Muscle of leg (tissue), 11 donors: ENCODE measurements around the gene FEZ2. TPM values are rescaled to one million over a fixed set of nuclear protein-coding genes. Genes with fewer than 3 reads are reported as not detected.

Experiments used
- DNase-seq: peaks from one replicate; pipeline ENCODE4 v3.0.0; 2013
- H3K27ac ChIP-seq: one replicate; pipeline ENCODE4 v1.5.1; 2013; ENCODE audit warnings: mild to moderate bottlenecking, low read length, control low read depth
- H3K27me3 ChIP-seq: one replicate; pipeline ENCODE4 v1.6.1; 2013; ENCODE audit warnings: low read length; ENCODE audit not compliant: control insufficient read depth, insufficient read depth
- H3K36me3 ChIP-seq: one replicate; pipeline ENCODE4 v1.6.1; 2013; ENCODE audit warnings: low read length; ENCODE audit not compliant: control insufficient read depth, insufficient read depth
- H3K4me1 ChIP-seq: one replicate; pipeline ENCODE4 v1.6.1; 2013; ENCODE audit warnings: low read length; ENCODE audit not compliant: control insufficient read depth, insufficient read depth
- H3K4me3 ChIP-seq: one replicate; pipeline ENCODE4 v1.5.1; 2013; ENCODE audit warnings: low read length, control low read depth
- H3K9me3 ChIP-seq: replicated peaks from 2 replicates; pipeline ENCODE4 v1.6.1; 2013; ENCODE audit warnings: low read depth, low read length; ENCODE audit not compliant: control insufficient read depth
- WGBS: methylation state at CpG from one replicate; pipeline ENCODE4 v1.1.5; 2013; ENCODE audit warnings: missing lambda C conversion rate; ENCODE audit not compliant: insufficient coverage; 5-methylcytosine and 5-hydroxymethylcytosine counted together
- polyA plus RNA-seq, 8 donors: library from polyadenylated mRNA; unstranded; fragments of 120-200 nt; gene quantifications; one replicate each; pipeline versions ENCODE4 v1.2.1 to v1.2.3, GENCODE V29; 2013; ENCODE audit warnings: inconsistent platforms in 1 of 8, low replicate concordance in 1 of 8; ENCODE audit not compliant: insufficient read length in 8 of 8, insufficient read depth in 1 of 8
- total RNA-seq: library from RNA; stranded (reverse); fragments of 120-200 nt; gene quantifications from one replicate; pipeline ENCODE4 v1.2.4, GENCODE V29; 2013

Gene FEZ2
- total and polyA plus RNA-seq, 9 donors = 68.9 to 100 (median 77.1) TPM

DNA sequence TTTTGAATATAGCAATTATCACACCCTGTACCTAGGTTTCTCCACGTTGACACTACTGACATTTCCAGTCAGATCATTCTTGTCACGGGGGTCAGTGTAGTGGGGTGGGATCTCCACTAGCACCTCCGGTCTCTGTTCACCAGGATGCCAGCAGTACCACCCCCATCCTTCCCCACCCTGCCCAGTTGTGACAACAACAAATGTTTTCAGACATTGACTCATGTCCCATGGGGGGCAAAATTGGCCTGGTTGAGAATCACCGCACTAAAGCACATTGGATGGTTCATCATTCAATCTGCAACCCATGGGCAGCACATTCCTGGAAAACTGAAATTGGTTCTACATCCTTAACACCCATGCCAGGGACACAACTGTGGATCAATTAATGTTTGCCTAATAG, 32.3 kb downstream of the FEZ2 start:
- no CpG with 5 or more reads among the region's 4 CpGs for WGBS
- Histone ChIP-seq H3K36me3 (peaks cover 13% of the 10 kb centered on the region), H3K4me1 (peaks cover 2% of the 10 kb centered on the region), H3K27ac (no peak overlapping the region), H3K27me3 (no peaks in the 10 kb centered on the region), H3K9me3 (no peaks in the 10 kb centered on the region), H3K4me3 (no peak overlapping the region)
- no peak for DNase-seq

GRCh38 chr2:36564377-36564930, 33.5 kb downstream of the FEZ2 start:
- Histone ChIP-seq H3K4me3 (no peak overlapping the region), H3K4me1 (peaks cover 2% of the 10 kb centered on the region), H3K27ac (no peak overlapping the region), H3K9me3 (no peaks in the 10 kb centered on the region), H3K27me3 (no peaks in the 10 kb centered on the region), H3K36me3 (peaks cover 16% of the 10 kb centered on the region)
- WGBS = 91% methylated on average over 8 of the region's 11 CpGs
- no peak for DNase-seq

DNA sequence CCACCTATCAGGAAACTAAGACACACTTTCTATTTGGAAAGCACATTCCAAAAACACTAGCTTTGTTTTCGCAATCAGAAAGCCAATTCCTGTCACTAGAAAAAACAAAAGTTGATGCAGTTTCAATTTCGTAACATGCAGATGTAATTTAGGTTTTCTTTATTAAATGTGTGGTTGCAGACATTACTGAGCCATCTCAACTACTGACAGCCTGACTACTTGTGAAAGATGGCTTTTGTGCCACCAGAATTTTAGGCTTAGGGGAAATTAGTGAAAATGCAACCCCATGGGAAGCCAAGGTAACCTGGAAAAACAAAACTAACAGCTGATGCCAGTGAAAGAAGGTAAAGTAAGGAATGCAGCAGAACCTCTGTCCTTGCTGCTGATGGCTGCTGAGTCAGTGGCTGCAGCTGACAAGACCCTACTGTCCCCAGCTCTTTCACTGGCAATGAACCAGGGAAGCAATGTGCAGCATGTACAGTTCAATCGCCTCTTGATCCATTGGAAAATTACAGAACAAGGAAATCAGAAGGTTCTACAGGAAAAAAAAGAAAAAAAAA, 34.9 kb downstream of the FEZ2 start:
- peaks cover 18% of the 10 kb centered on the region for H3K36me3 ChIP-seq
- no peaks in the 10 kb centered on the region for H3K27me3 ChIP-seq
- H3K9me3 ChIP-seq = no peaks in the 10 kb centered on the region
- H3K4me1 ChIP-seq = peaks cover 2% of the 10 kb centered on the region
- H3K27ac ChIP-seq = no peak overlapping the region
- no peak overlapping the region for H3K4me3 ChIP-seq
- no peak for DNase-seq
- no CpG with 5 or more reads among the region's 3 CpGs for WGBS

DNA sequence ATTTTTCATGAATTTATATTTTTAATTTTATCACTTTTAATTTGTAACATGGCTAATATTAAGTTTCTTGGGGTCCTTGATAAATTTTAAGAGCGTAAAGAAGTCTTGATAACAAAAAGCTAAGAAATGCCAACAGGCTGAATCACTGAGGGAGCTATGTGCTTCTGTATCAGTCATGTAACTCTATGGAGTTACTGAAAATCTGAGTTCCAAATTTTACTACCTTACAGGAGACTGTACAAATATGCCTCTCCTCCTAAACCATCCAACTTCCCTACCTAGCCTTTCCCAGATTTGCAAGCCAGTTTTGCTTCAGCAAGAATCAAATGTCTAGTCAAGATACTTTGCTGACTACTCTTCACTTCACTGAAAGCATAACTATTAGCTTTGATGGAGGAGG, 35.7 kb downstream of the FEZ2 start:
- no CpG with 5 or more reads among the region's 1 CpG for whole genome bisulfite sequencing
- no peak overlapping the region for H3K27ac ChIP-seq
- no peak overlapping the region for H3K4me3 ChIP-seq
- no peaks in the 10 kb centered on the region for H3K9me3 ChIP-seq
- no peak for DNase-seq
- H3K36me3 ChIP-seq = peaks cover 18% of the 10 kb centered on the region
- no peaks in the 10 kb centered on the region for H3K27me3 ChIP-seq
- H3K4me1 ChIP-seq = peaks cover 2% of the 10 kb centered on the region

DNA sequence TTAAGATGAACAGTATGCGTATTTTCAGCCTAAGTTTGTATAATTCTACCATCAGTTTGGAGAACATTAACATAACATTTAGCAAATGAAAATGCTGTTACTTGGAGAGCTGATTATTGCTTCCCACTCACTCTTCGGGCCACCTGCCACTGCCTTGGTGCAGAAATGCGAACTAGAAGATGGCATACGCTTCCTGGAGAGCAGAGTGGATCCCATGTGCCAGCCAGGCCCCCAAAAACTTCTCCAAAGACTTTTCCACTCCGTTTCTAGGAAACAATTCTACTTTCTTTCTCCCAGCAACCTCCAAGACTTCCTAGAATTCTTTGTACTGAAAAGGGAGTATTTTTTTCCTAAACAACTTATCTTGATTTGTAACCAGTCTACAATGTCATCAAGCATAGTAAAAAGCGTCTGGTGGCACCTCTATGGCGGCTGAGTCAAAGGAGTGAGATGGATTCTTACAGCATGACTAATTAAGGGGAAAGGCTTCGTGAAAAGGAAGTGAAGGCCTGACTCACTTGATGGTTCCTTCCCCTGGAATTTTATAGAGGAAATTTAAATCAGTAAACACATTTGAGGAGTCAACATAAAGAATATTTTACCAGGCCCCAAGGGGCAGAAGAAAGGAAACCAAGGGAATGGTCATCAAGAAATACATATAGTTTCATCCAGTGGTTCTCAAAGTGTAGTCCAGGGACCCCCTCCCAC, 36.6 kb downstream of the FEZ2 start:
- peaks cover 2% of the 10 kb centered on the region for H3K4me1 ChIP-seq
- 81% methylated on average over 3 of the region's 8 CpGs for WGBS
- H3K27me3 ChIP-seq = no peaks in the 10 kb centered on the region
- peak; percentile 34 for DNase-seq
- no peaks in the 10 kb centered on the region for H3K9me3 ChIP-seq
- peaks cover 15% of the 10 kb centered on the region for H3K36me3 ChIP-seq
- H3K4me3 ChIP-seq = no peak overlapping the region
- H3K27ac ChIP-seq = peak overlapping the region; percentile 48

GRCh38 chr2:36560726-36561125, 37.2 kb downstream of the FEZ2 start:
- WGBS = 100% methylated on average over 1 of the region's 5 CpGs

GRCh38 chr2:36559221-36559942, 38.6 kb downstream of the FEZ2 start:
- peaks cover 2% of the 10 kb centered on the region for H3K4me1 ChIP-seq
- no peaks in the 10 kb centered on the region for H3K27me3 ChIP-seq
- 83% methylated on average over 4 of the region's 11 CpGs for WGBS
- DNase-seq = no peak
- no peak overlapping the region for H3K4me3 ChIP-seq
- H3K27ac ChIP-seq = no peak overlapping the region
- peaks cover 11% of the 10 kb centered on the region for H3K36me3 ChIP-seq
- no peaks in the 10 kb centered on the region for H3K9me3 ChIP-seq

More at GRCh38 chr2:36560726-36561125, 37.2 kb downstream of the FEZ2 start:
- Histone ChIP-seq H3K27ac (no peak overlapping the region), H3K36me3 (peaks cover 12% of the 10 kb centered on the region), H3K9me3 (no peaks in the 10 kb centered on the region), H3K4me1 (peaks cover 2% of the 10 kb centered on the region), H3K27me3 (no peaks in the 10 kb centered on the region), H3K4me3 (no peak overlapping the region)
- DNase-seq = no peak

DNA sequence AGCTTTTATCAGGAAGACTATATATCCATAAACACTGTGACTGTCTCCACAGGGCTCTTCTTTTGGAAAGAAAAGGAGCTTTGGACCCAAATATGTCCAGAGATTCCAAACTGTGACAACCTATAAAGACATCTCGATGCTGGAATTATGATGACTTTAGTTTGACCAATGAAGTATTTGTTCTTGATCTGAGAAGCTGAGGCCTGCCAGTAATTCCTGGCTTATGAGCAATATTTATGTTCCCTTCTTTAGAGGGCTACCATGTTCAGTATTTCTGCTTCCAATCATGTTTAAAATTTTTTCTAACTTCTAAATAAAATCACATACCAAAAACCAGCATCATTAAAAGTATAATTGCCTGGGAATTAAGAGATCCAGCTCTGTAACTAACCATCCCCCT, 41.1 kb downstream of the FEZ2 start:
- no CpG with 5 or more reads among the region's 1 CpG for WGBS
- H3K36me3 ChIP-seq = peaks cover 23% of the 10 kb centered on the region
- DNase-seq = no peak
- H3K27ac ChIP-seq = no peak overlapping the region
- no peak overlapping the region for H3K4me3 ChIP-seq
- H3K27me3 ChIP-seq = no peaks in the 10 kb centered on the region
- H3K4me1 ChIP-seq = no peaks in the 10 kb centered on the region
- no peaks in the 10 kb centered on the region for H3K9me3 ChIP-seq

DNA sequence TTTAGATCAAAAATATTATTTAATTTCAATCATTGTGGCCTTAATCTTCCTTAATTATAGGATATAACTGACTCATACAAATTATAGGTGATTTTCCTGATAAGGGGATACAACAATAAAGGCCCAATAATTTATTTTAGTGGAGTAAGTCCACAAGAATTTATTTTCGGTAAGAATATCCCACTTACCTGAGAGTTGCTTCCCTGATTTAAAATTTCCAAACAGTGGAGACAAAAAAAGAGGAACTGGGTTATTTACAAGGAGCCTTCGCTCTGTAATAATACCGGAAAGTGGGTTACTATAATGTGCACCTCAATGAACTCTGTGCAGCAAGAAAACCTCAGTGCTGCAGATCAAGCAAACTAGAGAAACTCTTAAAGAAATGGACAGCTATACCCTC, 42.2 kb downstream of the FEZ2 start:
- H3K36me3 ChIP-seq = peaks cover 30% of the 10 kb centered on the region
- H3K9me3 ChIP-seq = no peaks in the 10 kb centered on the region
- no peak overlapping the region for H3K4me3 ChIP-seq
- H3K4me1 ChIP-seq = no peaks in the 10 kb centered on the region
- WGBS = no CpG with 5 or more reads among the region's 3 CpGs
- H3K27ac ChIP-seq = no peak overlapping the region
- DNase-seq = no peak
- H3K27me3 ChIP-seq = no peaks in the 10 kb centered on the region

DNA sequence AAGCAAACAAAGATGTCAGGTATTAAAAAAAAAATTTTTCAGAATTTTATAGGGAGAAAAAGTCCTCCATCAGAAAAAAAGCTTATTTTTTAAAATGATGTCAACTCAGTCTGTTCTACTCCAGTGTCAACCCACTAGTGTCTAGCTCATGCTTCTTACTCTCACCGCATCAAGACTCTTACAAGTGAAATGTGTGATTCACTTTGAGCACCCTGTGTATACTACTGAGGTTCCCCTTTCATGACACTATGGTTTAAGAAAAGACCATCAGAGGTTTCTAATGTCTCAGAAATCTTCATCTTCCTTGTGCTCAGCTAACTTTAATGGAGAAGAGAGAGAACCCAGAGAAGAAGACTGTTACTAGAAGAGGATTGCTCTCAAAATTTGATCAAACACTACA, 43.4 kb downstream of the FEZ2 start:
- Histone ChIP-seq H3K27me3 (no peaks in the 10 kb centered on the region), H3K27ac (no peak overlapping the region), H3K36me3 (peaks cover 27% of the 10 kb centered on the region), H3K4me1 (no peaks in the 10 kb centered on the region), H3K4me3 (no peak overlapping the region), H3K9me3 (no peaks in the 10 kb centered on the region)
- WGBS = no CpG with 5 or more reads among the region's 1 CpG
- no peak for DNase-seq
